SH-SY5Y (cell line): ENCODE measurements around the gene SPEM3.

ENCODE experiments used
- GATA2 ChIP-seq: IDR thresholded peaks from 2 replicates; pipeline ENCODE4 v1.6.1; 2011; ENCODE audit warnings: mild to moderate bottlenecking, low read depth, low read length
- GATA3 ChIP-seq: IDR thresholded peaks from 2 replicates; pipeline ENCODE4 v1.6.1; 2011; ENCODE audit warnings: low read depth, mild to moderate bottlenecking, low read length, moderate library complexity

- TF ChIP-seq GATA2 = no peak
- no peak for TF ChIP-seq GATA3
These were observed 34.8 kb upstream of the SPEM3 start for GRCh38 chr17:7393613-7394451.
